Endothelial cell of umbilical vein (primary cell): Measurements from ENCODE around the gene KCNK10. TPM values are rescaled to one million over a fixed set of nuclear protein-coding genes. Genes with fewer than 3 reads are reported as not detected.

Experiments used
- BruUV-seq: library from RNA; stranded (reverse); fragments of 400-500 nt; replicated peaks from 2 replicates; lab custom pipeline; 2021; lab: Mats Ljungman, UMichigan
- CTCF ChIA-PET: fragments of 300-600, 350-600 bp; sonication (Branson Sonifier 250); formaldehyde crosslinking; loops from one replicate; lab custom pipeline; 2021; ENCODE audit warnings: antibody characterized with exemption, inconsistent platforms; lab: Charles Lee
- POLR2A ChIA-PET: fragments of 300-600, 350-600 bp; sonication (Branson Sonifier 250); formaldehyde crosslinking; loops from one replicate; lab custom pipeline; 2021; ENCODE audit warnings: antibody characterized with exemption, inconsistent platforms; lab: Charles Lee
- DNase-seq: peaks from one replicate; pipeline ENCODE4 v3.0.0-alpha.2; 2011; ENCODE audit warnings: low read depth, low spot score
- FAIRE-seq: peaks from 2 replicates; lab custom pipeline; 2011; peaks lifted over from hg19 to GRCh38; lab: Jason Lieb, UNC
- H2AFZ ChIP-seq: 2 replicates; pipeline ENCODE4 v1.6.0; 2012; ENCODE audit warnings: low read depth, low read length, control low read depth, inconsistent platforms
- H3K27ac ChIP-seq: 2 replicates; pipeline ENCODE4 v1.5.1; 2011; ENCODE audit warnings: low read depth, mild to moderate bottlenecking, control low read depth, low read length, moderate library complexity; ENCODE audit not compliant: insufficient read depth
- H3K27me3 ChIP-seq, 2 experiments: 2 replicates each; pipeline versions ENCODE4 v1.6.0 to v1.6.1; 2011; ENCODE audit warnings: low read length in 2 of 2, mixed read lengths in 1 of 2; ENCODE audit not compliant: control insufficient read depth in 2 of 2, insufficient read depth in 2 of 2
- H3K36me3 ChIP-seq, 2 experiments: 2 replicates in 1 of 2; 3 replicates in 1 of 2; pipeline ENCODE4 v1.5.1; 2011; ENCODE audit warnings: low read length in 2 of 2, mild to moderate bottlenecking in 1 of 2, moderate library complexity in 1 of 2; ENCODE audit not compliant: control insufficient read depth in 2 of 2, insufficient read depth in 2 of 2; ENCODE audit errors: extremely low read depth in 1 of 2
- H3K4me1 ChIP-seq: 3 replicates; pipeline ENCODE4 v1.5.1; 2011; ENCODE audit warnings: mild to moderate bottlenecking, low read length; ENCODE audit not compliant: control insufficient read depth, insufficient read depth; ENCODE audit errors: extremely low read depth
- H3K4me2 ChIP-seq: 2 replicates; pipeline ENCODE4 v1.6.1; 2011; ENCODE audit warnings: low read length, control low read depth, mixed read lengths; ENCODE audit not compliant: insufficient read depth
- H3K4me3 ChIP-seq, 3 experiments: fragments of 200-600 bp in 1 of 3; sonication (generic), shearing (Covaris generic) in 1 of 3; replicated peaks in 1 of 3; 2 replicates each; pipeline ENCODE4 v1.5.1; 2011 to 2016; ENCODE audit warnings: control low read depth in 3 of 3, low read length in 3 of 3, mild to moderate bottlenecking in 2 of 3, inconsistent platforms in 1 of 3, low read depth in 1 of 3, moderate library complexity in 1 of 3; ENCODE audit not compliant: insufficient read depth in 1 of 3
- H3K79me2 ChIP-seq: 2 replicates; pipeline ENCODE4 v1.6.0; 2012; ENCODE audit warnings: low read length, inconsistent platforms; ENCODE audit not compliant: control insufficient read depth, insufficient read depth
- H3K9ac ChIP-seq: replicated peaks from 2 replicates; pipeline ENCODE3; 2011; ENCODE audit warnings: low read length, control low read depth; ENCODE audit not compliant: insufficient read depth; ENCODE audit errors: extremely low read depth
- H3K9me1 ChIP-seq: replicated peaks from 3 replicates; pipeline ENCODE4 v1.6.0; 2011; ENCODE audit warnings: mild to moderate bottlenecking, low read length; ENCODE audit not compliant: control insufficient read depth, insufficient read depth; ENCODE audit errors: extremely low read depth
- H3K9me3 ChIP-seq: replicated peaks from 2 replicates; pipeline ENCODE4 v1.5.1; 2012; ENCODE audit warnings: low read length, inconsistent platforms; ENCODE audit not compliant: control insufficient read depth, insufficient read depth
- H4K20me1 ChIP-seq: replicated peaks from 2 replicates; pipeline ENCODE3; 2011; ENCODE audit warnings: mild to moderate bottlenecking, low read length; ENCODE audit not compliant: control insufficient read depth, insufficient read depth; ENCODE audit errors: extremely low read depth
- EZH2 ChIP-seq: IDR thresholded peaks from 2 replicates; pipeline ENCODE4 v1.6.1; 2012; ENCODE audit warnings: borderline replicate concordance, low read depth, mild to moderate bottlenecking, moderate library complexity, low read length, inconsistent platforms; ENCODE audit not compliant: severe bottlenecking
- FOS ChIP-seq: IDR thresholded peaks from 2 replicates; pipeline ENCODE4 v1.6.1; 2011; ENCODE audit warnings: mild to moderate bottlenecking, low read length, moderate library complexity, borderline replicate concordance; ENCODE audit not compliant: insufficient read depth
- GATA2 ChIP-seq: IDR thresholded peaks from 2 replicates; pipeline ENCODE4 v1.7.0; 2011; ENCODE audit warnings: low read depth, mild to moderate bottlenecking, moderate library complexity, mixed read lengths, low read length; ENCODE audit not compliant: insufficient read length, insufficient read depth
- JUN ChIP-seq: IDR thresholded peaks from 2 replicates; pipeline ENCODE4 v1.6.1; 2011; ENCODE audit warnings: borderline replicate concordance, low read depth; ENCODE audit not compliant: insufficient read length, insufficient read depth
- MYC ChIP-seq: IDR thresholded peaks from one replicate; pipeline ENCODE4 v1.6.1; 2011; ENCODE audit warnings: mild to moderate bottlenecking, low read depth, low read length
- POLR2A ChIP-seq: IDR thresholded peaks from 2 replicates; pipeline ENCODE4 v1.6.1; 2012; ENCODE audit warnings: low read depth, mild to moderate bottlenecking, control low read depth, low read length
- POLR2AphosphoS5 ChIP-seq: IDR thresholded peaks from 2 replicates; pipeline ENCODE4 v1.6.1; 2012; ENCODE audit warnings: low read depth, mild to moderate bottlenecking, control low read depth, low read length, moderate library complexity; ENCODE audit not compliant: insufficient read depth
- dilution Hi-C: fragments of 300-500 bp; cut with MboI; formaldehyde crosslinking; loops from one replicate; pipeline ENCODE4 v1.15.0; 2019; ENCODE audit warnings: low sequenced_read_pairs; ENCODE audit not compliant: extremely low pct_ligation_motif_present
- intact Hi-C: fragments of 100-400 bp; cut with micrococcal nuclease; formaldehyde crosslinking; loops from one replicate; pipeline ENCODE4 v1.10.0; 2022
- polyA plus RNA-seq, 4 experiments: library from polyadenylated mRNA; depleted of rRNA in 3 of 4; stranded (reverse) in 3 of 4; unstranded in 1 of 4; fragments of >200 nt; gene quantifications; 2 replicates each; pipeline versions ENCODE4 v1.2.1 to v1.2.3, GENCODE V29; 2011 to 2012; ENCODE audit warnings: missing spikeins in 1 of 4
- total RNA-seq: library from RNA; stranded (reverse); gene quantifications from 2 replicates; pipeline ENCODE4 v1.2.3, GENCODE V29; 2021
- TF ChIP-seq, protein P1 (sequence below): IDR thresholded peaks from 2 replicates; pipeline ENCODE4 v1.6.1; 2011; ENCODE audit not compliant: insufficient read depth, insufficient read length
- TF ChIP-seq, protein P2 (sequence below), 2 donors: IDR thresholded peaks; 1 replicate in 1 of 2; 2 replicates in 1 of 2; pipeline ENCODE4 v1.5.1; 2011; ENCODE audit warnings: low read length in 2 of 2, mild to moderate bottlenecking in 2 of 2, moderate library complexity in 2 of 2, control low read depth in 1 of 2, inconsistent platforms in 1 of 2, low read depth in 1 of 2; ENCODE audit not compliant: insufficient read depth in 1 of 2; ENCODE audit errors: extremely low read depth in 1 of 2

KCNK10 gene
- total and polyA plus RNA-seq, 2 donors (not counting 3 experiments of a cell fraction or from before 2014, with no cell fraction given) = not detected

DNA sequence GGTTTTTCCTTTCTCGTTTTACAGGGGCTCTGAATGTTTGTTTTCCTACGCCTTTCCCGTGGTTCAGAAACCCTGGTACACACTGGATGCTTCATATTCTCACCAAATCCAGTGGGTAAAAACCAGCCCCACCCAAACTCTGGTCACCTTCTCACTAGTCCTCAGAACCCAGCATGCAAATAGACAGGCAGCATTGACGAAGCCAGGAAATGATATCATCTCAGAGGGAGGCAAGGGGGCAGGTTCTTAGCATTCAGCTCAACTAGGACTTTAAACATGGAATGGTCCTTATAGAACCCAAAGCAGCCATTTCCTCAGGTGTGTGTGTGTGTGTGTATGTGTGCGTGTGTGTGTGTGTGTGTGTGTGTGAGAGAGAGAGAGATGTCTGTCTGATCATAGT is 142.0 kb downstream of the KCNK10 start:
- CTCF ChIA-PET = interaction anchor here (2.3 kb wide), 1 partner anchor 8 kb away, joined by 6 read pairs; no protein-coding TSS in a partner anchor
- H3K9me3 ChIP-seq = no peaks in the 10 kb centered on the region
- FAIRE-seq (no peak), DNase-seq (no peak)
- dilution Hi-C loops (no loop called here), intact Hi-C loops (no loop called here)
- no peaks in the 10 kb centered on the region for H3K27me3 ChIP-seq
- no TSS peak for BruUV-seq
- no peak overlapping the region for H3K27ac ChIP-seq
- no peak overlapping the region for H3K4me2 ChIP-seq
- no peaks in the 10 kb centered on the region for H3K9me1 ChIP-seq
- no peak overlapping the region for H3K4me3 ChIP-seq
- POLR2A ChIA-PET = no interaction called here
- H2AFZ ChIP-seq = no peak overlapping the region
- no peaks in the 10 kb centered on the region for H3K4me1 ChIP-seq
- no peaks in the 10 kb centered on the region for H3K79me2 ChIP-seq
- H4K20me1 ChIP-seq = no peaks in the 10 kb centered on the region
- no peak overlapping the region for H3K9ac ChIP-seq
- no peaks in the 10 kb centered on the region for H3K36me3 ChIP-seq
- TF ChIP-seq GATA2 = no peak
- no peak for TF ChIP-seq POLR2AphosphoS5
- no peak for TF ChIP-seq FOS
- TF ChIP-seq EZH2 = no peak
- TF ChIP-seq, protein P1, sequence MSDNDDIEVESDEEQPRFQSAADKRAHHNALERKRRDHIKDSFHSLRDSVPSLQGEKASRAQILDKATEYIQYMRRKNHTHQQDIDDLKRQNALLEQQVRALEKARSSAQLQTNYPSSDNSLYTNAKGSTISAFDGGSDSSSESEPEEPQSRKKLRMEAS = no peak

DNA sequence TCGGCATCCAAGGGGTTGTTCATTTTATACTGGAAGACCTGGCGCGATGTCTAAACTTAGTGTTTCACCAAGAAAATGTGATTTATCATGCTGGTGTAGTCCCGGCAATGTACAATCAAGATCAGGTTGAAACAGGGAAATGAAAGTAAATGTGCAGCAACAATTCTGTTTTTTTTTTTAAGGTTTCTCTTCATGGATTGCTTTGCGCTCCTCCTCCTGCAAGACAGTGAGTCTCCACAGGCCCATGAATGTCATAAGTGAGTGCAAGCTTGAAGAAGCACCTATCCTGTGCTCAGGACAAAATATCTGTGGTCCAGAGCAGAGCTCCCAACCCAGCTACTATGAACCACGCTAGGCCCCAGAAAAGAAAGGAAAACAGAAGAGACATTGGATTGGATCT is 143.4 kb downstream of the KCNK10 start:
- Histone ChIP-seq H3K4me1 (no peaks in the 10 kb centered on the region), H3K9me1 (no peaks in the 10 kb centered on the region), H4K20me1 (no peaks in the 10 kb centered on the region), H3K4me3 (no peak overlapping the region), H2AFZ (no peak overlapping the region), H3K79me2 (no peaks in the 10 kb centered on the region), H3K27me3 (no peaks in the 10 kb centered on the region), H3K36me3 (no peaks in the 10 kb centered on the region), H3K9me3 (no peaks in the 10 kb centered on the region), H3K4me2 (no peak overlapping the region), H3K27ac (no peak overlapping the region), H3K9ac (no peak overlapping the region)
- TF ChIP-seq, protein P1 = no peak
- TF ChIP-seq, protein P2, sequence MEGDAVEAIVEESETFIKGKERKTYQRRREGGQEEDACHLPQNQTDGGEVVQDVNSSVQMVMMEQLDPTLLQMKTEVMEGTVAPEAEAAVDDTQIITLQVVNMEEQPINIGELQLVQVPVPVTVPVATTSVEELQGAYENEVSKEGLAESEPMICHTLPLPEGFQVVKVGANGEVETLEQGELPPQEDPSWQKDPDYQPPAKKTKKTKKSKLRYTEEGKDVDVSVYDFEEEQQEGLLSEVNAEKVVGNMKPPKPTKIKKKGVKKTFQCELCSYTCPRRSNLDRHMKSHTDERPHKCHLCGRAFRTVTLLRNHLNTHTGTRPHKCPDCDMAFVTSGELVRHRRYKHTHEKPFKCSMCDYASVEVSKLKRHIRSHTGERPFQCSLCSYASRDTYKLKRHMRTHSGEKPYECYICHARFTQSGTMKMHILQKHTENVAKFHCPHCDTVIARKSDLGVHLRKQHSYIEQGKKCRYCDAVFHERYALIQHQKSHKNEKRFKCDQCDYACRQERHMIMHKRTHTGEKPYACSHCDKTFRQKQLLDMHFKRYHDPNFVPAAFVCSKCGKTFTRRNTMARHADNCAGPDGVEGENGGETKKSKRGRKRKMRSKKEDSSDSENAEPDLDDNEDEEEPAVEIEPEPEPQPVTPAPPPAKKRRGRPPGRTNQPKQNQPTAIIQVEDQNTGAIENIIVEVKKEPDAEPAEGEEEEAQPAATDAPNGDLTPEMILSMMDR (IDR thresholded peaks at IDR 0.05; ENCODE audit: extremely low read depth in 1 of 2, insufficient read depth in 1 of 2, low read depth in 1 of 2, low read length in 2 of 2) = no peak
- TF ChIP-seq MYC = no peak
- TF ChIP-seq EZH2 = no peak
- TF ChIP-seq FOS = no peak
- no peak for TF ChIP-seq GATA2
- no peak for TF ChIP-seq POLR2A
- no peak for TF ChIP-seq JUN
- TF ChIP-seq POLR2AphosphoS5 = no peak
- intact Hi-C loops (no loop called here), dilution Hi-C loops (no loop called here)
- CTCF ChIA-PET = interaction anchor here (1.6 to 2.3 kb wide), 2 partner anchors 10 to 11 kb away, joined by 5 to 6 read pairs; no protein-coding TSS in a partner anchor
- no TSS peak for BruUV-seq
- FAIRE-seq = no peak
- POLR2A ChIA-PET = no interaction called here
- no peak for DNase-seq
